ENCODE results near the gene PIEZO1. TPM values are rescaled to one million over a fixed set of nuclear protein-coding genes. Genes with fewer than 3 reads are reported as not detected.

Gene PIEZO1
- total RNA-seq, 2 donors from 2014 or later, result 84.8 to 298 TPM

- DNase-seq (ENCODE audit: low spot score) (no peak), ATAC-seq (no peak)
- H3K27ac Mint-ChIP-seq, result peak overlapping the region; percentile 86 to 87
- H3K36me3 Mint-ChIP-seq, result no peaks in the 10 kb centered on the region
- H3K4me1 Mint-ChIP-seq (ENCODE audit: low read depth in 2 of 2), result peaks cover 4 to 15% of the 10 kb centered on the region in 2 donors
- H3K27me3 Mint-ChIP-seq, result no peaks in the 10 kb centered on the region
- H3K9me3 Mint-ChIP-seq, result no peaks in the 10 kb centered on the region
- H3K4me3 Mint-ChIP-seq, result peak overlapping the region; percentile 91
These were observed 27.7 kb upstream of the PIEZO1 start for GRCh38 chr16:88812513-88813268.

- peak within 1 kb of the TSS; percentile 91 for H3K4me3 Mint-ChIP-seq
- peak; percentile 89 to 94 for ATAC-seq
These were observed 26.9 kb upstream of the PIEZO1 start, which contains the start of gene APRT for GRCh38 chr16:88811769-88812512. Gene APRT (minus strand): TSS chr16:88811928. CDS start chr16:88811899, 29 bp downstream.

GRCh38 chr16:88810912-88811768 lies 26.1 kb upstream of the PIEZO1 start:
- peak overlapping the region; percentile 91 for H3K4me3 Mint-ChIP-seq
- peaks cover 4 to 15% of the 10 kb centered on the region in 2 donors for H3K4me1 Mint-ChIP-seq (ENCODE audit: low read depth in 2 of 2)
- peak; percentile 73 to 76 for ATAC-seq

More at GRCh38 chr16:88811769-88812512, 26.9 kb upstream of the PIEZO1 start, which contains the start of gene APRT:
- Mint-ChIP-seq H3K36me3 (no peaks in the 10 kb centered on the region), H3K27me3 (no peaks in the 10 kb centered on the region), H3K4me1 (ENCODE audit: low read depth in 2 of 2) (peaks cover 4 to 15% of the 10 kb centered on the region in 2 donors), H3K27ac (peak within 1 kb of the TSS; percentile 86 to 87), H3K9me3 (no peaks in the 10 kb centered on the region)
- peak; percentile 97 for DNase-seq (ENCODE audit: low spot score)

GRCh38 chr16:88810166-88810911 lies 25.3 kb upstream of the PIEZO1 start:
- Mint-ChIP-seq H3K4me1 (ENCODE audit: low read depth in 2 of 2) (peaks cover 4 to 15% of the 10 kb centered on the region in 2 donors), H3K27me3 (no peaks in the 10 kb centered on the region), H3K4me3 (peak overlapping the region; percentile 91), H3K9me3 (no peaks in the 10 kb centered on the region), H3K36me3 (no peaks in the 10 kb centered on the region), H3K27ac (peak overlapping the region; percentile 86 to 87)
- DNase-seq (ENCODE audit: low spot score) (no peak), ATAC-seq (no peak)

More at GRCh38 chr16:88810912-88811768, 26.1 kb upstream of the PIEZO1 start:
- Mint-ChIP-seq H3K27ac (peak overlapping the region; percentile 86 to 87), H3K9me3 (no peaks in the 10 kb centered on the region), H3K36me3 (no peaks in the 10 kb centered on the region), H3K27me3 (no peaks in the 10 kb centered on the region)
- peak; percentile 85 for DNase-seq (ENCODE audit: low spot score)

GRCh38 chr16:88809676-88810165 lies 24.7 kb upstream of the PIEZO1 start:
- Mint-ChIP-seq H3K27me3 (no peaks in the 10 kb centered on the region), H3K4me1 (ENCODE audit: low read depth in 2 of 2) (peaks cover 4 to 15% of the 10 kb centered on the region in 2 donors), H3K27ac (peak overlapping the region; percentile 86 to 87), H3K36me3 (no peaks in the 10 kb centered on the region), H3K4me3 (peak overlapping the region; percentile 91), H3K9me3 (no peaks in the 10 kb centered on the region)
- ATAC-seq (no peak), DNase-seq (ENCODE audit: low spot score) (no peak)

- ATAC-seq (no peak), DNase-seq (ENCODE audit: low spot score) (no peak)
- Mint-ChIP-seq H3K4me1 (ENCODE audit: low read depth in 2 of 2) (peaks cover 4 to 15% of the 10 kb centered on the region in 2 donors), H3K4me3 (peak overlapping the region; percentile 39), H3K36me3 (no peaks in the 10 kb centered on the region), H3K9me3 (no peaks in the 10 kb centered on the region), H3K27me3 (no peaks in the 10 kb centered on the region), H3K27ac (no peak overlapping the region)
These were observed 24.2 kb upstream of the PIEZO1 start for GRCh38 chr16:88809068-88809675.

- H3K36me3 Mint-ChIP-seq, result no peaks in the 10 kb centered on the region
- DNase-seq (ENCODE audit: low spot score) (no peak), ATAC-seq (no peak)
- peaks cover 4 to 16% of the 10 kb centered on the region in 2 donors for H3K4me1 Mint-ChIP-seq (ENCODE audit: low read depth in 2 of 2)
- H3K27ac Mint-ChIP-seq, result no peak overlapping the region
- H3K9me3 Mint-ChIP-seq, result no peaks in the 10 kb centered on the region
- H3K27me3 Mint-ChIP-seq, result no peaks in the 10 kb centered on the region
- no peak overlapping the region for H3K4me3 Mint-ChIP-seq
These were observed 22.8 kb upstream of the PIEZO1 start for GRCh38 chr16:88807626-88808453.

- Mint-ChIP-seq H3K9me3 (no peaks in the 10 kb centered on the region), H3K27me3 (no peaks in the 10 kb centered on the region), H3K36me3 (no peaks in the 10 kb centered on the region), H3K4me3 (no peak overlapping the region), H3K27ac (no peak overlapping the region), H3K4me1 (ENCODE audit: low read depth in 2 of 2) (peaks cover 4 to 16% of the 10 kb centered on the region in 2 donors)
- DNase-seq (ENCODE audit: low spot score) (no peak), ATAC-seq (no peak)
These were observed 22.2 kb upstream of the PIEZO1 start for GRCh38 chr16:88807142-88807625.

- DNase-seq (ENCODE audit: low spot score), result no peak
- Mint-ChIP-seq H3K36me3 (no peaks in the 10 kb centered on the region), H3K27me3 (no peaks in the 10 kb centered on the region), H3K27ac (no peak overlapping the region), H3K4me3 (no peak overlapping the region), H3K4me1 (ENCODE audit: low read depth in 2 of 2) (peaks cover 4 to 13% of the 10 kb centered on the region in 2 donors), H3K9me3 (no peaks in the 10 kb centered on the region)
- no peak for ATAC-seq
These were observed 21.6 kb upstream of the PIEZO1 start for GRCh38 chr16:88806491-88807111.

GRCh38 chr16:88805887-88806393 lies 20.9 kb upstream of the PIEZO1 start:
- no peak for ATAC-seq
- H3K27me3 Mint-ChIP-seq, result no peaks in the 10 kb centered on the region
- H3K36me3 Mint-ChIP-seq, result no peaks in the 10 kb centered on the region
- no peak for DNase-seq (ENCODE audit: low spot score)
- no peak overlapping the region for H3K27ac Mint-ChIP-seq
- H3K4me3 Mint-ChIP-seq, result no peak overlapping the region
- H3K9me3 Mint-ChIP-seq, result no peaks in the 10 kb centered on the region
- H3K4me1 Mint-ChIP-seq (ENCODE audit: low read depth in 2 of 2), result peaks cover 4 to 13% of the 10 kb centered on the region in 2 donors

- no peak for DNase-seq (ENCODE audit: low spot score)
- H3K4me1 Mint-ChIP-seq (ENCODE audit: low read depth in 2 of 2), result peaks cover 4 to 10% of the 10 kb centered on the region in 2 donors
- no peaks in the 10 kb centered on the region for H3K36me3 Mint-ChIP-seq
- H3K27me3 Mint-ChIP-seq, result no peaks in the 10 kb centered on the region
- ATAC-seq, result no peak
- H3K27ac Mint-ChIP-seq, result no peak overlapping the region
- no peaks in the 10 kb centered on the region for H3K9me3 Mint-ChIP-seq
- H3K4me3 Mint-ChIP-seq, result peak overlapping the region; percentile 70
These were observed 20.3 kb upstream of the PIEZO1 start for GRCh38 chr16:88805340-88805715.

Measured in natural killer cell treated with Interleukin-12 subunit alpha and Interleukin-12 subunit beta and Interleukin-15 and Interleukin-18, amount 100 ng/mL, for 72 hours (primary cell).